GM12872 (cell line): ENCODE data around the gene SLC6A20.

ENCODE experiments used
- TF ChIP-seq, protein P1 (sequence below): IDR thresholded peaks from 3 replicates; pipeline ENCODE4 v1.5.1; 2011; ENCODE audit warnings: low read depth, mild to moderate bottlenecking, low read length, moderate library complexity; ENCODE audit not compliant: insufficient read depth

SLC6A20 gene

DNA sequence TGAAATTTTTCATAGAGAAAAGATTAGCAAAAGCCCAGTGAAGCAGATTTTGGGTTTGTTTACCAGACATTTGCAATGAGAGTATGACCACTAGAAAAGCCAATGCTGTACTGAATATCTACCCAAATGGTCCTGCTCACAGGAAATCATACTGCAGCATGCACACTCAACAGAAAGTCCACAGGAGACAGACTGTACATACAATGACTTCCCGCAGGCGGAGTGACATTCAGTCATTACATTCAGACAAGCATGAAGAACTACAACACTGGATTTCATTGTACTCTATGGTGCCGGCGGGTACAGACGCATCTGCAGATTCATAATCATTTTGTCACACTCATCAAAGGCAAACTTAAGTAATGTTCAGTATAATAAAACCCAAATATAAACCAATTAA, 33.8 kb upstream of the SLC6A20 start:
- TF ChIP-seq, protein P1, sequence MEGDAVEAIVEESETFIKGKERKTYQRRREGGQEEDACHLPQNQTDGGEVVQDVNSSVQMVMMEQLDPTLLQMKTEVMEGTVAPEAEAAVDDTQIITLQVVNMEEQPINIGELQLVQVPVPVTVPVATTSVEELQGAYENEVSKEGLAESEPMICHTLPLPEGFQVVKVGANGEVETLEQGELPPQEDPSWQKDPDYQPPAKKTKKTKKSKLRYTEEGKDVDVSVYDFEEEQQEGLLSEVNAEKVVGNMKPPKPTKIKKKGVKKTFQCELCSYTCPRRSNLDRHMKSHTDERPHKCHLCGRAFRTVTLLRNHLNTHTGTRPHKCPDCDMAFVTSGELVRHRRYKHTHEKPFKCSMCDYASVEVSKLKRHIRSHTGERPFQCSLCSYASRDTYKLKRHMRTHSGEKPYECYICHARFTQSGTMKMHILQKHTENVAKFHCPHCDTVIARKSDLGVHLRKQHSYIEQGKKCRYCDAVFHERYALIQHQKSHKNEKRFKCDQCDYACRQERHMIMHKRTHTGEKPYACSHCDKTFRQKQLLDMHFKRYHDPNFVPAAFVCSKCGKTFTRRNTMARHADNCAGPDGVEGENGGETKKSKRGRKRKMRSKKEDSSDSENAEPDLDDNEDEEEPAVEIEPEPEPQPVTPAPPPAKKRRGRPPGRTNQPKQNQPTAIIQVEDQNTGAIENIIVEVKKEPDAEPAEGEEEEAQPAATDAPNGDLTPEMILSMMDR, result no peak

DNA sequence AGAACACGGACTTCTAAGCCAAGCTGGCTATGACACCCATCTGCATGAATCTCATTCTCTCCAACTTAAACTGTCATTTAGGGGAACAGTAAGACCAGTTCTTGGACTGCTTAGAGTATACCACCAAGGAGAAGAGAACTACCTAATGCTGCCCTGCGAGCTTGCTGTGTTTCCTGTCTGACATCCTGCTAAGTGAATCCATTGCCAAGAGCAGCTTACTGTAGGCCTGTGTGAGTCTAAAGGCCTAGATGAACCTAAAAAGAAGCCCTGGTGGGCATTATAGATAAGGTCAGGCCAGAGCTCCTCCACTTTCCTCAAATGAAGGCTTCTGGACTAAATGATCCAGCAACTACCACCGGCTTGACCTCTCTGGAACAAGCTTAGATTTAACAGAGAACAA, 30.6 kb upstream of the SLC6A20 start:
- TF ChIP-seq, protein P1, result no peak

DNA sequence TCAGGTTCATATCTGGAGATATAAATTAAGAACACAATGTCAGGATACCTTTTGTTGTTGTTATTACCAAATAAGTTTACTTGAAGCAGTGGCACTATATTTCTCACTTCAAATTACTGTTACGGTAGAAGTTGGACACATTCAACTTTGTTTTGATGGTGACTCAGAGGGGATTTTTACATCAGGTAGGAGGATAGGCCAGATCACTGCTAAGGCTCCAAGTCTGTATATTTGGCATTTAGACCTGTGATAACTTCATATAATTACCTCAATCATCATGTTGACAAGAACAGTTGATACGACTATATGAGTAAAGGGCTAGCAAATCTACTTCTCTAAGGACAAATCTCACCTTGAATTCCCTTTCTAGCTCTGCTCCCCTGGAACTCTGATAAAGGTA, 30.0 kb upstream of the SLC6A20 start:
- TF ChIP-seq, protein P1, result no peak

DNA sequence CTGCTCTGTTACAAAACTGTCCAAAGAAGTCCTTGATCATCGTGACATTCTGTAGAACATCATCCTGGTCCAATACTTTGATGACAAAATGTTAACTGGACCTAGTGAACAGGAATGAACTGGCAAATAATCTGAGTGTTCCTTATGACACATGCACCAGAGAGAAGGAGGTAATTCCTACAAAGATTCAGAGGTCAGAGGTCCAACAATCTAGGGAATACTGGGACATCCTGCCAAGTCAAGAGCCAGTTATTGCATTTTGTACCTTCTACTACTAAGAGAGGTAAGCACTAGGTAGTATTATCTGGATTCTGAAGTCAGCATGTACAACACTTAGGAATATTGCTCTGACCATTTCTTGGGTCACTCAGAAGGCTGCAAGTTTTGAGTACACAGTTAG, 24.8 kb upstream of the SLC6A20 start:
- TF ChIP-seq, protein P1, result no peak

DNA sequence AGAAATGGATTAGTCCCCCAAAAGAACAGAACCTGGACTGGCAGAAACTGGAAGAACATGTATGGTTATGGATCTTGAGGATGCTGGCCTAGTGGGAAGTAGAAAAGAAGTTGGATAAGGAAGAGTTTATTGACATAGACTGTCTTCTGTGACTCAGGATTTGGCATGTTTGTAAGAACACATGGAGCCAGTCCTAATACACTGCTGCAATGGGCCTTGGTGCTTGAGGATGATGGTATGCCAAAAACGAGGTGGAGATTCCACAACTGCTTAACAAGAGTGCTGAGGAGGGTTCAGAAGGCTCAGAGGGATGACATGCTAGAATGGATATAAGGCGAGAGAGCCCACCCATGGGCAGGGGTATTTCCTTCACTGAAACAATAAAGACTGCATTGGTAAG, 23.2 kb upstream of the SLC6A20 start:
- TF ChIP-seq, protein P1, result no peak

DNA sequence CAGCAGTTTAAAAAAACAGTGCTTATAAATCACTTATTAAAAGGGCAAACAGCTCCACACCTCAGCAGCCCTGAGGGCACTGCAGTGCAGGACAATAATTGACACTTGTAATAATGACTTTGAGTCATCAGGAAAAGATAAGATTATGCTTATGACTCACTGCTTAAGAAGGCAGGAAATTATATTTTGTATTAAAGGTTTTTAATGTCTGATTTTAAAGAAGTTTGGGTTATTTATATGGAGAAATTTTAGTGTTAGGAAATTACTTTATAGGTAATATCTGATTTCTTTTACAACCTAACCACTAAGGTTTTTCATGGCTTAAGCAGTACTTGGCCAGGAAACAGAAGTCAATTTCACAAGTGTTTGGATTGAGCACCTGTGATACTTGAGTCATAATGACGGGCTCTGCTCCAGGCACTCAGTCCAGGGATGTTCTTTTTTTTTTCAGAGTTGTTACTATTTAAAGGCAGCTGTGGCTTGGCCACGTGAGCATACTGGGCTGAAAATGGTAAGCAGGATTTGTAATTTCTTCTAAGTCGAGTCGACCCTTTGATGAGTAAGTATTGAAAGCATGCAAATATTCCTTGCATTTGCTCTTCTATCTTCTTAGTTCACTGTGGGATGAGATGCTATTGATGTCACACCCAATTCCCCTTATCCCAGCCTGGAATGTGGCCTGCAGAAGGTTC, 21.6 kb upstream of the SLC6A20 start:
- TF ChIP-seq, protein P1, result no peak

DNA sequence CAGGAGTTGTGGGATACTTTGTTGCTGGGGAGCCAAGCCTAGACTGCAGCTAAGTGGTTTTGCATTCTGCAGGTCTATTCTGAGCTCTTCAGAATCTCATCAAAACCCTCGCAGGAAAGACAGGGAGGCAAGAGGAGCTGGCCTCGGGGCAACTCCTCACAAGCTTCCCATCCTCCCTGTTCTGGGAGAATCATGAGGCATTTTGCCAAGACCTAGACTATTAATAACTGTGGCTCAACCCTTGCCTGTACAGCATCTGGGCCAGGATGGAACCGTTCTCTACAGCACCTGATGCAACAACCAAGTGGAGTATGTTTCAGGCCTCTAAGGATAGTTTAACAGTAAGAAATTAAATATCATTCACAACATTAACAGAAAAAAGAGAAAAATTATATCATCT, 20.2 kb upstream of the SLC6A20 start:
- TF ChIP-seq, protein P1, result no peak
